ENCODE results near the gene RAB36.

- no peak for TF ChIP-seq CTCF (IDR thresholded peaks at IDR 0.05; ENCODE audit: low read depth, low read length, poor library complexity, severe bottlenecking)
- no peak for TF ChIP-seq EZH2phosphoT487 (IDR thresholded peaks at IDR 0.05; ENCODE audit: borderline replicate concordance, low read length)
These were observed 14.0 kb downstream of the RAB36 start for GRCh38 chr22:23159291-23159630.
